ENCODE measurements around the gene PRKCZ.
A peak's percentile ranks its signal among the peaks of the same experiment; 100 is the strongest.

Gene PRKCZ

GRCh38 chr1:2181752-2182151 lies 131.5 kb downstream of the PRKCZ start:
- no peak for DNase-seq

GRCh38 chr1:2182376-2182775 lies 132.2 kb downstream of the PRKCZ start:
- no peak for DNase-seq

- no peak for DNase-seq
Measured at GRCh38 chr1:2183937-2184334, 133.7 kb downstream of the PRKCZ start.

- DNase-seq = no peak
Measured at GRCh38 chr1:2184531-2184930, 134.3 kb downstream of the PRKCZ start.

- no peak for DNase-seq
Measured at GRCh38 chr1:2184934-2185333, 134.7 kb downstream of the PRKCZ start.

GRCh38 chr1:2185880-2186855 lies 136.0 kb downstream of the PRKCZ start:
- no peak for DNase-seq

GRCh38 chr1:2186901-2187300 lies 136.7 kb downstream of the PRKCZ start:
- no peak for DNase-seq

GRCh38 chr1:2187619-2188018 lies 137.4 kb downstream of the PRKCZ start:
- DNase-seq = no peak

- no peak for DNase-seq
Measured at GRCh38 chr1:2188336-2188735, 138.1 kb downstream of the PRKCZ start.

- peak; percentile 95 for DNase-seq
Measured at GRCh38 chr1:2189459-2190425, 139.5 kb downstream of the PRKCZ start.

- DNase-seq = no peak
Measured at GRCh38 chr1:2190491-2190976, 140.3 kb downstream of the PRKCZ start.

GRCh38 chr1:2192031-2192995 lies 142.1 kb downstream of the PRKCZ start:
- no peak for DNase-seq

GRCh38 chr1:2193514-2194281 lies 143.5 kb downstream of the PRKCZ start:
- no peak for DNase-seq

- DNase-seq = peak; percentile 84
Measured at GRCh38 chr1:2194319-2194897, 144.2 kb downstream of the PRKCZ start, which contains the start of gene FAAP20. FAAP20 (minus strand) TSS chr1:2194772; CDS start chr1:2194749, 23 bp downstream.

- peak; percentile 89 for DNase-seq
Measured at GRCh38 chr1:2194898-2195673, 144.9 kb downstream of the PRKCZ start.

- no peak for DNase-seq
Measured at GRCh38 chr1:2195785-2196184, 145.6 kb downstream of the PRKCZ start.

- DNase-seq = no peak
Measured at GRCh38 chr1:2196901-2197638, 146.9 kb downstream of the PRKCZ start.

GRCh38 chr1:2197707-2198165 lies 147.5 kb downstream of the PRKCZ start:
- DNase-seq = no peak

GRCh38 chr1:2198571-2198970 lies 148.4 kb downstream of the PRKCZ start:
- peak; percentile 32 for DNase-seq

Measured in CD4-positive, alpha-beta T cell treated with Interleukin-21 for 1 hour (primary cell).